GM08714 (cell line): Measurements from ENCODE around the gene KCNMB2.
"Not testable (repeated sequence)": the region's sequence is repeated elsewhere in the genome, so short reads cannot be mapped to it uniquely, and the experiment has no call there.

Experiments used
- H3K4me3 ChIP-seq: fragments of 200-500 bp; sonication (Bioruptor generic); 2 replicates; pipeline ENCODE4 v1.5.1; 2014; ENCODE audit warnings: mild to moderate bottlenecking, low read length, inconsistent platforms
- ZNF274 ChIP-seq: IDR thresholded peaks from 2 replicates; pipeline ENCODE4 v1.6.1; 2012; ENCODE audit warnings: mild to moderate bottlenecking, low read depth, low read length

The KCNMB2 gene

GRCh38 chr3:178707311-178708031 lies 171.2 kb downstream of the KCNMB2 start:
- no peak overlapping the region for H3K4me3 ChIP-seq
- no peak for TF ChIP-seq ZNF274

GRCh38 chr3:178709051-178709450 lies 172.8 kb downstream of the KCNMB2 start:
- TF ChIP-seq ZNF274 = no peak
- no peak overlapping the region for H3K4me3 ChIP-seq

GRCh38 chr3:178711753-178712152 lies 175.5 kb downstream of the KCNMB2 start:
- H3K4me3 ChIP-seq = no peak overlapping the region
- no peak for TF ChIP-seq ZNF274

- TF ChIP-seq ZNF274 = no peak
- H3K4me3 ChIP-seq = no peak overlapping the region
These were observed 176.0 kb downstream of the KCNMB2 start for GRCh38 chr3:178712247-178712646.

GRCh38 chr3:178714925-178715832 lies 178.9 kb downstream of the KCNMB2 start:
- no peak for TF ChIP-seq ZNF274
- H3K4me3 ChIP-seq = no peak overlapping the region

- TF ChIP-seq ZNF274 = no peak
- H3K4me3 ChIP-seq = no peak overlapping the region
These were observed 182.9 kb downstream of the KCNMB2 start for GRCh38 chr3:178718995-178719635.

DNA sequence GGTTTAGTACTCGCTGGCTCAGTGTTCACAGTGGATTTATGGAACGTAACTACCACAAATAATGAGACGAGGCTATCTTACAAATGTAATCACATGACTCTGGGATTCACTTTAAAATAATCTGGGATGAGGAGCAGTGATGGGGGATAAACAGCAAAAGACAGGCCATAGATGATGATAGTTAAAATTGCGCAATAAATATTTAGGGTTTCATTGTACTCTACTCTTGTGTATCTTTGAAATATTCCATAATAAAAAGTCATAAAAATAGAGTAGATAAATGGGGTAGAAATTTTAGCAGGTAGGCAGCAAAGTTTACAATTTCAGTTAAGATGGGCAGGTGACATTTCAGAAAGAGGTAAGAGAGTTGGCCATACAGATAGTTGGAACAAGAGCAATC lies 196.6 kb downstream of the KCNMB2 start:
- no peak overlapping the region for H3K4me3 ChIP-seq
- TF ChIP-seq ZNF274 = no peak

DNA sequence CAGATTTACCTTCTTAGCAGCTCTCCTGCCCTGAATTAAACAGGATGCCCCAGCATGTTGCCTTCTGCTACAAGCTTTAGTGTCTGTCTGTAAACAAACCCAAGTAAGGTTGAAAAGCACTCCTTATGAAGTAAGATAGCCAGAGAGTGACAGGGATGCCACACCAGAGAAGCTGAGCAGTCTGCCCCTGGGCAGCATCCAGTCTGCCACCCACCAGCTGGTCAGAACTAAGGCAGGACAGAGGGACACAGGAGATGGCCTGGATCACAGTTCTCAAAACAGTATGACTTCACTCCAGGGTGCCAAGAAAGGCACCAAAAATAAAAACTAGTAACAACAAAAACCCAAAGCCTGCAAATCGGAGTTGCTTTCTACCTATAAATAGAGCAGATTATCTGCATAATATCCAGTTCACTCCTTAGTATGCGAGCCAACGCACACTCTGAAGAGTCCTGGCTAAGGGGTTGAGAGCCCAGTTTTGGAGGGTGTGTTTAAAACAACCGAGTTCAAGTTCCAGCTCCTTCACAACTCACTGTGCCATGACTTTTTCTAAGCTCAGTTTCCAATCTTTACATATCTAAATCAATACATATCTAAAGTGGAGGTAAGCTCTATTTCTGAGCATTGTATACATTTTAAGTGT lies 198.9 kb downstream of the KCNMB2 start:
- H3K4me3 ChIP-seq = no peak overlapping the region
- TF ChIP-seq ZNF274 = no peak

- H3K4me3 ChIP-seq = no peak overlapping the region
- TF ChIP-seq ZNF274 = no peak
These were observed 200.1 kb downstream of the KCNMB2 start for GRCh38 chr3:178736300-178736699.

DNA sequence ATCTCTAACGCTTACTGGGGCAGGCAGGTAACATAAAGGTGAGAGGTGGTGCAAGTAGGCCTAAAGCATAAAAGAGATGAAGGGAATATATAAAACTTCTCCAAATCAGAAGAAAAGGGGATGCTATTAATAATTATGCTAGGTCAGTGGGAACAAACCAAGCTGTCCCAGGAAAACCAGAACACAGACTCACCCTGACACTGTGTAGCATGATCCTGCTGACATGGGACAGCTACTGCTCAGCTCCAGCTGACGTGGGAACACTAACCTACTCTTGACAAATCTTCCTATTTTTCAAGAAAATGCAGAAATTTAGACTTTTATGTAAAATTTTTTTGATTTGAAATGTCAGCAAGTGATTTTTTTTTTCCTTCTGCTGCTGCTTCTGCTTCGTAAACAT lies 203.5 kb downstream of the KCNMB2 start:
- TF ChIP-seq ZNF274 = no peak
- no peak overlapping the region for H3K4me3 ChIP-seq

DNA sequence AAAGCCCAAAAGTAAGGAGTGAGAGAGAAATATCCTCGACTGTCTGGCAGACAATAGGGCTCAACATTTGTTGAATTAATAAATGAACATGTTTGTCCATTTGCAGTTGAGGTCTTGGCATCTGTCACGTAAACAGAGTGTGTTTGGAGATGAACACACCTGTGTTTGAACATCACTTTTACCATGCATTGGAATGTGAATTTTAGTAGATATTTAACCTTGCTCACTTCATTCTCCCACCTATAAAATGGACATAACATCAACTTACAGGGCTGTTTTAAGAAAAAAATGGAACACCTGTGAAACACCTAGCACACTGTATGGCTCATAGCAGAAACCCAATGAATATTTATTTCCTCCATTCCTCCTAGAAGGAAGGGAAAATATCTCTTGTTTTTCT lies 204.8 kb downstream of the KCNMB2 start:
- H3K4me3 ChIP-seq = no peak overlapping the region
- no peak for TF ChIP-seq ZNF274

- no peak for TF ChIP-seq ZNF274
- H3K4me3 ChIP-seq = no peak overlapping the region
These were observed 207.1 kb downstream of the KCNMB2 start for GRCh38 chr3:178743297-178743696.

- H3K4me3 ChIP-seq = not testable (repeated sequence)
These were observed 209.8 kb downstream of the KCNMB2 start for GRCh38 chr3:178745861-178746655.
